ENCODE measurements around the gene MS4A10.

MS4A10 gene

DNA sequence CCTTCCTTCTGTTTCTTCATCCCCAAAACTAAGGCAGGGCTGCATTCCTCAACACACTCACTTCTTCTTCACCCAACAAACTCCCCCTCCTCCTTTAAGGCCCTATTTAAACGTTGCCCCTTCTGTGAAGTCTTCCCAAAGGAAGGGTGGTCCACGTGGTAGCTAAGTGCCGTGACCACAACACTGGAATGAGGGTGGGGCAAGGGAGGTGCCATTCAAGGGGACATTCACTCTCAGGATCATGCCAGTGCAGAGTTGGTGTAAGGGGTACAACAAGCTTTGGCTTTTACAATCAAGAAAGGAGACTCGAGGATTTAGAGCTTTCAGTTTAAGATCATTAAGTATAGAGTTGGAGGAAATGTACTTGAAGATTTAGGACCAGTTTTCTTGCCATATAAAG, 8.0 kb upstream of the MS4A10 start:
- TF ChIP-seq EP300 (IDR thresholded peaks at IDR 0.05; ENCODE audit: borderline replicate concordance) (no peak), TEAD4 (IDR thresholded peaks at IDR 0.05) (no peak), CEBPB (IDR thresholded peaks at IDR 0.05) (no peak), CREB1 (IDR thresholded peaks at IDR 0.05; ENCODE audit: low read depth) (no peak), RAD21 (IDR thresholded peaks at IDR 0.05; ENCODE audit: low read depth) (no peak), NFIC (IDR thresholded peaks at IDR 0.05) (no peak)

DNA sequence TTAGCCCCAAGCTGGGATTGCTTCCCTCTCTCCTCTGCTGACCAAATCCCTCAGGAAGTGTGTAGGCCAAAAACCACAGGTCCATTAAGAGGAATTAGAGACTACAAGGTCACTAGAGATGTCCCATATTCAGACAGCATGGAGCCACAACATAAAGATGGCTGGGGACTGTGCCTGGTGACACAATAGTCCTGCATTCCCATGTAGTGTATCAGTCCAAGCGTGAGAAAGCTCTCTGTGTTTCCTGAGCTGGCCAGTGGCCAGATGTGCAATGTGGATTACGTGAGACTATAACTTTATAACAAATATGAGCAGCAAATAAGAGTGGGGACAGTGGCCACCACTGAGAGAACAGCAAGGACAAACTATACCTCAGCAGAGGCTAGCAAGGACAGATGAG, 7.6 kb upstream of the MS4A10 start:
- TF ChIP-seq, protein P1, sequence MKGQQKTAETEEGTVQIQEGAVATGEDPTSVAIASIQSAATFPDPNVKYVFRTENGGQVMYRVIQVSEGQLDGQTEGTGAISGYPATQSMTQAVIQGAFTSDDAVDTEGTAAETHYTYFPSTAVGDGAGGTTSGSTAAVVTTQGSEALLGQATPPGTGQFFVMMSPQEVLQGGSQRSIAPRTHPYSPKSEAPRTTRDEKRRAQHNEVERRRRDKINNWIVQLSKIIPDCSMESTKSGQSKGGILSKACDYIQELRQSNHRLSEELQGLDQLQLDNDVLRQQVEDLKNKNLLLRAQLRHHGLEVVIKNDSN (IDR thresholded peaks at IDR 0.05): no peak
- TF ChIP-seq CREB1 (IDR thresholded peaks at IDR 0.05; ENCODE audit: low read depth): no peak
- no peak for TF ChIP-seq FOXM1 (IDR thresholded peaks at IDR 0.05; ENCODE audit: borderline replicate concordance, low read depth)
- TF ChIP-seq CEBPB (IDR thresholded peaks at IDR 0.05): no peak
- no peak for TF ChIP-seq YY1 (IDR thresholded peaks at IDR 0.05; ENCODE audit: low read depth)
- no peak for TF ChIP-seq RAD21 (IDR thresholded peaks at IDR 0.05; ENCODE audit: low read depth)
- TF ChIP-seq TAF1 (IDR thresholded peaks at IDR 0.05; ENCODE audit: low read depth): no peak
- TF ChIP-seq EGR1 (IDR thresholded peaks at IDR 0.05): no peak
- no peak for TF ChIP-seq EP300 (IDR thresholded peaks at IDR 0.05; ENCODE audit: borderline replicate concordance)
- TF ChIP-seq ZBTB7A (IDR thresholded peaks at IDR 0.05; ENCODE audit: low read depth): no peak
- TF ChIP-seq, protein P2, sequence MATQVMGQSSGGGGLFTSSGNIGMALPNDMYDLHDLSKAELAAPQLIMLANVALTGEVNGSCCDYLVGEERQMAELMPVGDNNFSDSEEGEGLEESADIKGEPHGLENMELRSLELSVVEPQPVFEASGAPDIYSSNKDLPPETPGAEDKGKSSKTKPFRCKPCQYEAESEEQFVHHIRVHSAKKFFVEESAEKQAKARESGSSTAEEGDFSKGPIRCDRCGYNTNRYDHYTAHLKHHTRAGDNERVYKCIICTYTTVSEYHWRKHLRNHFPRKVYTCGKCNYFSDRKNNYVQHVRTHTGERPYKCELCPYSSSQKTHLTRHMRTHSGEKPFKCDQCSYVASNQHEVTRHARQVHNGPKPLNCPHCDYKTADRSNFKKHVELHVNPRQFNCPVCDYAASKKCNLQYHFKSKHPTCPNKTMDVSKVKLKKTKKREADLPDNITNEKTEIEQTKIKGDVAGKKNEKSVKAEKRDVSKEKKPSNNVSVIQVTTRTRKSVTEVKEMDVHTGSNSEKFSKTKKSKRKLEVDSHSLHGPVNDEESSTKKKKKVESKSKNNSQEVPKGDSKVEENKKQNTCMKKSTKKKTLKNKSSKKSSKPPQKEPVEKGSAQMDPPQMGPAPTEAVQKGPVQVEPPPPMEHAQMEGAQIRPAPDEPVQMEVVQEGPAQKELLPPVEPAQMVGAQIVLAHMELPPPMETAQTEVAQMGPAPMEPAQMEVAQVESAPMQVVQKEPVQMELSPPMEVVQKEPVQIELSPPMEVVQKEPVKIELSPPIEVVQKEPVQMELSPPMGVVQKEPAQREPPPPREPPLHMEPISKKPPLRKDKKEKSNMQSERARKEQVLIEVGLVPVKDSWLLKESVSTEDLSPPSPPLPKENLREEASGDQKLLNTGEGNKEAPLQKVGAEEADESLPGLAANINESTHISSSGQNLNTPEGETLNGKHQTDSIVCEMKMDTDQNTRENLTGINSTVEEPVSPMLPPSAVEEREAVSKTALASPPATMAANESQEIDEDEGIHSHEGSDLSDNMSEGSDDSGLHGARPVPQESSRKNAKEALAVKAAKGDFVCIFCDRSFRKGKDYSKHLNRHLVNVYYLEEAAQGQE (IDR thresholded peaks at IDR 0.05; ENCODE audit: low read depth): no peak
- no peak; the same call in 1 of the 2 replicates for TF ChIP-seq NFIC (IDR thresholded peaks at IDR 0.05)
- TF ChIP-seq TCF12 (IDR thresholded peaks at IDR 0.05; ENCODE audit: low read depth): no peak
- no peak for TF ChIP-seq TEAD4 (IDR thresholded peaks at IDR 0.05)

DNA sequence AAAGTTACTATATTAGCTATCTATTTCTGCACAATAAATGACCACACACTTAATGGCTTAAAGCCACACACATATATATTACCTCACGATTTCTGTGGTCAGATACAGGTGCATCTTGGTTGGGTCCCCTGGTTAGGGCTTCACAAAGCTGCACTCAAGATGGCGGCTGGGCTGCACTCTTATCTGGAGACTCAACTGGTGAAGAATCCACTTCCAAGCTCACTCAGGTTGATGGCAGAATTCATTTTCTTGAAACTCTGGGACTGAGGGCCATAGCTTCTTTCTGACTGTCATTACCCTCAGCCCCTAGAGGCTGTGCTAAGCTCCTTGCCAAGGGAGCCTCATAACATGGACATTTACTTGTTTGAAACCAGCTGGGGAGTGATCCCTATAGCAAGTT, 5.1 kb upstream of the MS4A10 start:
- TF ChIP-seq EGR1 (IDR thresholded peaks at IDR 0.05): no peak
- no peak for TF ChIP-seq CEBPB (IDR thresholded peaks at IDR 0.05)
- TF ChIP-seq, protein P2 (IDR thresholded peaks at IDR 0.05; ENCODE audit: low read depth): no peak
- no peak for TF ChIP-seq TEAD4 (IDR thresholded peaks at IDR 0.05)
- TF ChIP-seq TAF1 (IDR thresholded peaks at IDR 0.05; ENCODE audit: low read depth): no peak
- no peak for TF ChIP-seq YY1 (IDR thresholded peaks at IDR 0.05; ENCODE audit: low read depth)
- no peak for TF ChIP-seq FOXM1 (IDR thresholded peaks at IDR 0.05; ENCODE audit: borderline replicate concordance, low read depth)
- no peak for TF ChIP-seq NFIC (IDR thresholded peaks at IDR 0.05)
- no peak for TF ChIP-seq TCF12 (IDR thresholded peaks at IDR 0.05; ENCODE audit: low read depth)
- no peak for TF ChIP-seq EP300 (IDR thresholded peaks at IDR 0.05; ENCODE audit: borderline replicate concordance)
- no peak for TF ChIP-seq CREB1 (IDR thresholded peaks at IDR 0.05; ENCODE audit: low read depth)

DNA sequence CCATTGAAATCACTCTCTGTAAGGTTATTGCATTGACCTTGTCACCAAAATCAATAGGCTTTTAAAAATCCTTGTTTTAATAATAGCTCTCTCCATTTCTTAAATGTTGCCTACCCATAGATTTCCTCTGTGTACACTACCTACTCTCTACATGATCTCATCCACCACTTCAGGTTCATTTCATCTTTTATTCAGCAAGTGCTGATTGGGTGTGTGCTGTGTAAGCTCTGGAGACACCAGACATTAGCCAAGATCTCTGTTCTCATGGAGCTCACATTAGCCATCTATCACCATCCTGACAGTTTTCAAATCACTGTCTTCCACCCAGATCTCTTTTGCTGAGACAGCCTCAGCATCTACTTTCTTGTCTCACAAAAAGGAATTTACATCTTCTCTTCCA, 4.4 kb upstream of the MS4A10 start:
- no peak for TF ChIP-seq EP300 (IDR thresholded peaks at IDR 0.05; ENCODE audit: borderline replicate concordance)
- no peak for TF ChIP-seq TAF1 (IDR thresholded peaks at IDR 0.05; ENCODE audit: low read depth)
- no peak for TF ChIP-seq CREB1 (IDR thresholded peaks at IDR 0.05; ENCODE audit: low read depth)
- no peak for TF ChIP-seq YY1 (IDR thresholded peaks at IDR 0.05; ENCODE audit: low read depth)
- TF ChIP-seq, protein P3, sequence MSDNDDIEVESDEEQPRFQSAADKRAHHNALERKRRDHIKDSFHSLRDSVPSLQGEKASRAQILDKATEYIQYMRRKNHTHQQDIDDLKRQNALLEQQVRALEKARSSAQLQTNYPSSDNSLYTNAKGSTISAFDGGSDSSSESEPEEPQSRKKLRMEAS (IDR thresholded peaks at IDR 0.05): no peak
- no peak for TF ChIP-seq CEBPB (IDR thresholded peaks at IDR 0.05)
- TF ChIP-seq TEAD4 (IDR thresholded peaks at IDR 0.05): no peak
- TF ChIP-seq NFIC (IDR thresholded peaks at IDR 0.05): no peak

DNA sequence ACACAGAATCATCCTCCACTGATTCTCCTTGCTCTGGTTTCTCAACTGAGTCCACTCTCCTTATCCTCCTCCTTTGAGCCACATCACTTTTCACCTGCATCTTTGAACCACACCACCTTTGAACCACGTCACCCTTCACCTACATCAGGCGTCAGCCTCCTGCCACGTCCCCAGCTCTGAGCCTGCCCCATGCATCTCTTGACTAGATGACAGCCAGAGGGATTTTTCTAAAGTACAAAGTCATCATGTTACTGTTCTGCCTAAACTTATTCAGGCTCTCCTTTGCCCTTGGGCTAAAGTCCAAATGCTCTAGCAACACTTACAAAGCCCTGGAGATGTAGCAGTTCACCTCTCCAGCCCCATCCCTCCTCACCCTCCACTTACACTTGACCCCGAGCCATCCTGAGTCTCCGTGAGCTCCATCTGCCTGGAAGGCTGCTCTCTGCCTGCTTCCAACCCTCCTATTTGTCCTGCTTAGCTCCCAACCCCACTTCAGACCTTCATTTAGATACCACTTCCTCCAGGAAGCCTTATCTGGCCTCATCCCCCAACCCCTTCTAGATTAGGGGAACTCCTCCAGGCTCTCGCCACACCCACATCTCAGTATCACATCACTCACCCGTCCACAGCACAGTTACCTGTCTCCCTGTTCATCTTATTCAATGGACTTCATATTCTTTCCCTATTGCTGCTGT, 3.7 kb upstream of the MS4A10 start:
- TF ChIP-seq TEAD4 (IDR thresholded peaks at IDR 0.05): no peak
- TF ChIP-seq RAD21 (IDR thresholded peaks at IDR 0.05; ENCODE audit: low read depth): no peak
- no peak for TF ChIP-seq YY1 (IDR thresholded peaks at IDR 0.05; ENCODE audit: low read depth)
- TF ChIP-seq ZBTB7A (IDR thresholded peaks at IDR 0.05; ENCODE audit: low read depth): no peak
- TF ChIP-seq CREB1 (IDR thresholded peaks at IDR 0.05; ENCODE audit: low read depth): no peak
- no peak for TF ChIP-seq EP300 (IDR thresholded peaks at IDR 0.05; ENCODE audit: borderline replicate concordance)
- TF ChIP-seq TAF1 (IDR thresholded peaks at IDR 0.05; ENCODE audit: low read depth): no peak
- TF ChIP-seq TCF12 (IDR thresholded peaks at IDR 0.05; ENCODE audit: low read depth): no peak
- TF ChIP-seq, protein P3 (IDR thresholded peaks at IDR 0.05): no peak
- no peak for TF ChIP-seq NFIC (IDR thresholded peaks at IDR 0.05)

DNA sequence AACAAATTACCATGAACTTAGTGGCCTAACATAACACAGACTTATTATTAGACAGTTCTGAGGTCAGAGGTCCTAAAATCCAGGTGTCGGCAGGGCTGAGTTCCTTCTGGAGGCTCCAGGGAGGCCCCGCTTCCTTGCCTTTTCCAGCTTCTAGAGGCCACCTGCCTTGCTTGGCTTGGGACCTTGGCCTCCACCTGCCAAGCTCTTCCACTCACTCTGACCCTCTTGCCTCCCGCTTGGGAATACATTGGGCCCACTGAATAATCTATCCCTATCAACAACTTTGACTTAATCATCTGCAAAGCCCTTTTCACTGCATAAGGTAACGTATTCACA, 3.2 kb upstream of the MS4A10 start:
- TF ChIP-seq CEBPB (IDR thresholded peaks at IDR 0.05) (no peak), TAF1 (IDR thresholded peaks at IDR 0.05; ENCODE audit: low read depth) (no peak), NFIC (IDR thresholded peaks at IDR 0.05) (no peak), RAD21 (IDR thresholded peaks at IDR 0.05; ENCODE audit: low read depth) (no peak), TCF12 (IDR thresholded peaks at IDR 0.05; ENCODE audit: low read depth) (no peak), CREB1 (IDR thresholded peaks at IDR 0.05; ENCODE audit: low read depth) (no peak)
